Fibroblast of the aortic adventitia (primary cell): ENCODE measurements around the gene FAM193A. TPM values are rescaled to one million over a fixed set of nuclear protein-coding genes. Genes with fewer than 3 reads are reported as not detected.

Source experiments
- DNase-seq: peaks from one replicate; pipeline ENCODE4 v3.0.0-alpha.2; 2010; ENCODE audit warnings: low read depth
- H3K4me3 ChIP-seq: 2 replicates; pipeline ENCODE4 v1.5.1; 2011; ENCODE audit warnings: low read depth, mild to moderate bottlenecking, control low read depth, low read length, moderate library complexity
- total RNA-seq: library from RNA; depleted of rRNA; stranded (reverse); fragments of >200 nt; gene quantifications from 2 replicates; pipeline ENCODE4 v1.2.3, GENCODE V29; 2012; ENCODE audit warnings: low replicate concordance
- TF ChIP-seq, protein P1 (sequence below): IDR thresholded peaks from 2 replicates; pipeline ENCODE4 v1.5.1; 2011; ENCODE audit warnings: mild to moderate bottlenecking, low read length, control low read depth, inconsistent platforms; ENCODE audit not compliant: insufficient read depth

FAM193A gene
- total RNA-seq, 1 donor, result 17.4 TPM

DNA sequence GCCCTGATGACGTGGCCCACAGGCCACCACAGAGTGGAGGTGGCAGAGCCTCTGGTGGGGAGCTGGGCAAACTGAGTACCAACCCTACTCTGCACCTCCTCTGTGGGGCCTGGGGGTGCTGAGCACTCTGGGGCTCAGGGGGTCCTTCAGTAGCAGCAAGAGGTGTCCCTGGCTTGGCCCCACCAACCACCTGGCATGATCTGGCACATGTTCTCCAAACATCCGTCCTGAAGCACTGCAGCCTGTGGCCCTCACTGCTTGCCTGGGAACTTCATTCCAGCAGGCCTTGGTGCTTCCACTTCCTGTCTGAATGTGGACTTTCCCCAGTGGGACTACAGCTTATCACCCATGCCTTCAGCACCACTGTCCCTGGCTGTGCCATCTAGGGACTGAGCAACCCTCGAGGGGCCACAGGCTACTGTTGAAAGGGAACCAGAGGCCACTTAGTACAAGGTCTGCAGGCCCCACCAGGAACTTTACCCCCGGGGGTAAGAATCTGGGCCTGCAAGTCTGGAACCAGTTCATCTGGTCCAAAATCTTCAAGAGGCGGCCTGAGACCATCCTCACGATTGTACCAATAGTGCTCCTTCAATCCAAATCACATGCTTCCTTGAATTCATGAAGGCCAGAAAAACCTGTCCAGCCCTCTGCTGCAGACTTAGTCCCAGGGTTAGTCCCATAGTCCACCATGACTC, 206.5 kb downstream of the FAM193A start:
- TF ChIP-seq, protein P1, sequence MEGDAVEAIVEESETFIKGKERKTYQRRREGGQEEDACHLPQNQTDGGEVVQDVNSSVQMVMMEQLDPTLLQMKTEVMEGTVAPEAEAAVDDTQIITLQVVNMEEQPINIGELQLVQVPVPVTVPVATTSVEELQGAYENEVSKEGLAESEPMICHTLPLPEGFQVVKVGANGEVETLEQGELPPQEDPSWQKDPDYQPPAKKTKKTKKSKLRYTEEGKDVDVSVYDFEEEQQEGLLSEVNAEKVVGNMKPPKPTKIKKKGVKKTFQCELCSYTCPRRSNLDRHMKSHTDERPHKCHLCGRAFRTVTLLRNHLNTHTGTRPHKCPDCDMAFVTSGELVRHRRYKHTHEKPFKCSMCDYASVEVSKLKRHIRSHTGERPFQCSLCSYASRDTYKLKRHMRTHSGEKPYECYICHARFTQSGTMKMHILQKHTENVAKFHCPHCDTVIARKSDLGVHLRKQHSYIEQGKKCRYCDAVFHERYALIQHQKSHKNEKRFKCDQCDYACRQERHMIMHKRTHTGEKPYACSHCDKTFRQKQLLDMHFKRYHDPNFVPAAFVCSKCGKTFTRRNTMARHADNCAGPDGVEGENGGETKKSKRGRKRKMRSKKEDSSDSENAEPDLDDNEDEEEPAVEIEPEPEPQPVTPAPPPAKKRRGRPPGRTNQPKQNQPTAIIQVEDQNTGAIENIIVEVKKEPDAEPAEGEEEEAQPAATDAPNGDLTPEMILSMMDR, result no peak
- no peak overlapping the region for H3K4me3 ChIP-seq
- DNase-seq, result no peak

DNA sequence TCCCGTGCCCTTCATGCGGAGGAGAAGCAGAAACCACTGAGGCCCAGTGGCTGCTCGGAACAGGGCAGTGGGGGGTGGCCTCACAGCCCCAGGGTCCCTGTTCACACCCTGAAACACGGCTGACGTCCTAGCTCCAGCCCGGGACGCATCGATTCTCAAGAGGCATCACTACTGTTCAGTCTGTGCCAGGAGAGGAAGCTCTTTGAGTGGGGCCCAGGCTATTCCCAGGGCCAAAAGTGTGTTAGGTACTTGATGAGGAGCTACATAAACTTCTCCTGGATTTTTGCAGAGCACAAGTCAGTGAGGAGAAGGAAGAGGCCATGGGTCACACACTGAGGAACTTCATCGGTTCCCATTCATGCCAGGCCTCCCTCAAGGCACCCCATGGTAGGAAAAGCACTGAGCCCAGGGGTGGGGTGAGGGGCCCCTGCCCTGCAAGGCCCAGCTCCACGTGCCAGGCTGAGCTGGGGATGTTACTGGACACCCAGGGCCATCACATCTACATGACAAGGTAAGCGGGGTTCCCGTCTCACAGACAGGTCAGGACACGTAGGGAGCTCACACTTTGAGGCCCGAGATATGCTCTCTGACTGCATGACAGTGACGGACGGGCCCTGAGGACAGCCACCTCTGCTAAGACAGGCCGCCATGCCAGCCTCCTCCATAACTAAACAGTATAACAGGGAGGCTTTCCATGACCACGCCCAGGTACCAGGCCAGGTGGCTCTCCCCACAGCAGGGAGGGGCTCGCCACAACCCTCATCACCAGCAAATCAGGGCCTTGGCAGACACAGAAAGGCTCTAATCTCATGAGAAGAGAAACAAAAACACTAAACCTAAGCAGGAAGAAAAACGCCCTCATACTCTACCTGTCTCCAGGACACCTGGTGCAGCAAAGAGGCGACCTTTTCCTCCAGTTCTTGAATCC, 207.3 kb downstream of the FAM193A start:
- H3K4me3 ChIP-seq, result no peak overlapping the region
- DNase-seq, result no peak
- TF ChIP-seq, protein P1, result no peak

DNA sequence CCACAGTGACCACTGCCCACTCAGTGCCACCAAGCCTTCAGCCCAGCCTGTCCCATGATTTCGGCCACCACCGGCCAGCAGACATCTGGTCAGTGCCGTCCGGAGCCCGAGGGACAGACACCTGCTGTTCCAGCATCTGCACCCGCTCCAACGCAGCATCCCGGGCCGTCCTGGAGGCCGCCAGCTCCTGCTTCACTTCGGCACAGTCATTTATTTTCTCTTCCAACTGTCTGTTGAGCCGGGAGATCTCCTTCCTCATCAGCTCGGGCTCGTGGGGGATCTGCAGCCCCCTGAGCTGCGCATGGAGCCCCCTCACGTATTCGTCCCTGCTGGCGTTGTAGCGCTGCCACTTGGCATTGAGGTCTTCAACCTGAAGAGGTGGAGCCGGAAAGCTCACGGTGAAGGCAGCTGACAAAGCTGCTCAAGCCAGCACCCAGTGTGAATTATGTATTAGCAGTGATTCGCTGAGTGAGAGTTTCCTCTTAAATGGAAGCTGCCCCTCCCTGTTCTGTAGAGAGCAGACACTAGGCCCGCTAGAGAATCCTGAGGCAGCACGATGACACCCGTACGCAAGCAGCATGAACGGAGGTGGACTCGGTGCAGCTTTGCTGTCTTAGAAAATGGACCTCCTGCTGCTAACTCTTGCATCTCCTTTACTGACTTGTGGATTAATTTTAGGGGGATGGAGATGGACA, 208.3 kb downstream of the FAM193A start:
- TF ChIP-seq, protein P1, result no peak
- DNase-seq, result no peak
- H3K4me3 ChIP-seq, result no peak overlapping the region

DNA sequence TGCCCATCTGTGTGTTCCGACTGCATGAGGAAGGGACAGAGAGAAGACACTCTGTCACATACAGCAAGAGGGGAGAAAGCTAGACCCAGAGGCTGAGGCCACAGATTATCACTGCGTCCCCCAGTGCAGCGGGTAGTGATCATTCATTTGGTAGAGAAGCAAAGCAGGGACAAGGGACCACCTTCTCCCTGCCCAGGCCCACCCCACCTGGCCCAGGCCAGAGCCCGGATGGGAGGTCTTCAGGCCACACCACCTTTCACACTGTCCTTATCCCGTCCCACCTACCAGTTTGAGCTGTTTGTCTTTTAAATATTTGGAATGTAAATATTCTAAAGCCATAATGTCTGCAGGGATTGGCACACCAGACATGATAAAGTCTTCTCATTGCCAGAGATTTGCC, 209.1 kb downstream of the FAM193A start:
- H3K4me3 ChIP-seq, result no peak overlapping the region
- DNase-seq, result no peak
- TF ChIP-seq, protein P1, result no peak

DNA sequence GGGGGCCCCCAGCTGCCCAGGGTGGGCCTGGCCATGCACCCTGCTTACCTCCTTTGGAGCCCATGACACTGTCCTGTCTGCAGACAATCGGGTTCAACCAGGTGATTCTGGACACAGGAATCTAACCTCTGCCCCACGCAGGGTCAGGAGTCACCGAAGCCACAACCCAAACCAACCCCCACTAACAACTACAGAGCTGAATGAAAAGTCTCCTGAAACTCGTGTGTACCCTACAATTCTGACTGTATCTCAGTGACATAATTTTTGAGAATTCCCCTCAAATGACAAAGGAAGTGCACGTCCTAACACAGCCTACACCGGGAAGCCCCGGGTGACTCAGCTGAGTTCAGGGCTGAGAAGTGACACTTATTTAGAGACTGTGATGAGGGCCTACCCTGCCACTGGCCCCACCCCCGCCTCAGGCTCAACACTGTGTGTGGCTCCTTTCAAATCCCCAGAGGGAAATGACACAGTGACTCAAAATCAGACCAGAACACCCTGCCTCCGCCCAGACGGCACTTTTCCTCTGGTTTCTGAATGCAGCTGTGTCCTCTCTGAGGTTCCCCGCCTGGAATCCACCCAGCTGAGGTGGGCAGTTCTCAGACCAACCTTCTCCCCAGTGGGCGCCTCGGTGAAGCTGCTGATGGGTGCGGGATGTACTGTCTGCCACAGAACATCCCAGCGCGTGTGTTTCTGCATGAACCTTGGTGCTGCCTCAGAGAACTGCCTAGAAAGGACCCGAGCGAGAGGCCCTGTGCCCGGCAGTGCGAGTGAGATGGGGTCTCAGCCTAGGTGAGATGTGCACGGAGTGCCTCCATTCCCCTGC, 209.7 kb downstream of the FAM193A start:
- no peak for DNase-seq
- TF ChIP-seq, protein P1, result no peak
- no peak overlapping the region for H3K4me3 ChIP-seq
